Upper lobe of left lung (tissue), 4 donors: ENCODE measurements around the gene CEP164.

Experiments used
- EP300 ChIP-seq, 4 donors: sonication (generic); formaldehyde crosslinking; IDR thresholded peaks; one replicate each; pipeline ENCODE4 v1.5.1; 2017; ENCODE audit warnings: antibody characterized with exemption in 4 of 4, control low read depth in 2 of 4
- POLR2AphosphoS5 ChIP-seq, 2 donors: sonication (generic); formaldehyde crosslinking; IDR thresholded peaks; one replicate each; pipeline ENCODE4 v1.5.1; 2017; ENCODE audit warnings: antibody characterized with exemption in 2 of 2

DNA sequence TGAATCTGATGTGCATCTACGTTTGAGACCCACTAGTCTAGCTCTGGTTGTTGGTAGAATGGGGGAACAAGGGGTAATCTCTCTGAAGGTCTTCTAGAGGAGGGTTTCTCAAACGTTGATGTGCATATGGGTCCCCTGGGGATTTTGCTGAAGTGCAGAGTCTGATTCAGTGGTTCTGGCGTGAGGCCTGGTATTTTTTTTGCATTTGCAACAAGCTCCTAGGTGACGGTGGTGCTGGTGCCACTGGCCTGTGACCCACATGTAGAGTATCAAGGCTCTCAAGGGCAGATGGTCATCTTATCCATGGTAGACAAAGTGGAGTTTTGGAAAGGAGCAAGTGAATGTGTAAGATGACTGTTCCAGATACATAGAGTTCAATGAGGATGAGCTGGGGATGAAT, 97.1 kb downstream of the CEP164 start:
- TF ChIP-seq POLR2AphosphoS5 (IDR thresholded peaks at IDR 0.05) (no peak), EP300 (IDR thresholded peaks at IDR 0.05) (no peak)
